HG03439 (cell line): ENCODE data around the gene YEATS4.

Source experiments
- ATAC-seq: cut with Tn5 transposase; IDR thresholded peaks from one replicate; pipeline ENCODE4 v1.9.1; 2021; ENCODE audit warnings: mild to moderate bottlenecking, moderate library complexity; ENCODE audit not compliant: unreplicated experiment

YEATS4 gene

GRCh38 chr12:69388371-69388770, 28.8 kb downstream of the YEATS4 start:
- no peak for ATAC-seq

DNA sequence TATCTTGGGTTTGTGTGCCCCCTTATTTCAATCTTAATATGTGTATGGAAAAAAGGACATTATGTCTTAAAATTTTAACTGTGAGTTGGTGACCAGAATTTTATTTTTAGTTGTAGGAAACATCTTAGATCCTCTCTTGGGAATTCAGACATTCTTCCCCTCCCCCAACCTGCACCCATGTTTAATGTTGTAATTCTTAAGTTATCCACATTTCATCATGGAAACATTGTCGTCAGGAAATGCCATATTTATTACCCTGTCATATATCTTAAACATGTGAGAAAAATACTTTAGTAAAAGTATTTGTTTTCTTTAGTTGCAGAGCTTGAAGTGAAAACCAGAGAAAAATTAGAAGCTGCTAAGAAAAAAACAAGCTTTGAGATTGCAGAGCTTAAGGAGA, 30.3 kb downstream of the YEATS4 start:
- ATAC-seq = no peak

- peak; percentile 73 for ATAC-seq
These were observed 32.8 kb downstream of the YEATS4 start for GRCh38 chr12:69392179-69392928.

DNA sequence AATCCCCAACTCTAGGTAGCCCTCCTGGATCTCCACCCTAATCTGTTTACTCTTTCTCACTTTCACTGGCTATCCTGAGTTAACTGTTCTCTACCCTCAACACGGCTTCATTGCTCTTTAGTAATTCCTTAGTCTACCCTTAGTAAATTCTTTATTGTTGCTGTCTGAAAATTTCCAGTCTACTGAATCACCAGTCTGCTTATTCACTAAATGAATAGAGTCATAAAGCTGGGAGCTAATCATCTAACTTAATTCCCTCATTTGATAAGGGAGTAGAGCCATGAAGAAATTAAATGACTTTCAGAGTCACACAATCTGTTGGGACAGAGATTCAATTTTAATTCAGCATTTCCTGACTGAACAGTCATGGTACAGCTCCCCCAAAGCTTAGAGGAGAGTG, 36.5 kb downstream of the YEATS4 start:
- ATAC-seq = no peak

DNA sequence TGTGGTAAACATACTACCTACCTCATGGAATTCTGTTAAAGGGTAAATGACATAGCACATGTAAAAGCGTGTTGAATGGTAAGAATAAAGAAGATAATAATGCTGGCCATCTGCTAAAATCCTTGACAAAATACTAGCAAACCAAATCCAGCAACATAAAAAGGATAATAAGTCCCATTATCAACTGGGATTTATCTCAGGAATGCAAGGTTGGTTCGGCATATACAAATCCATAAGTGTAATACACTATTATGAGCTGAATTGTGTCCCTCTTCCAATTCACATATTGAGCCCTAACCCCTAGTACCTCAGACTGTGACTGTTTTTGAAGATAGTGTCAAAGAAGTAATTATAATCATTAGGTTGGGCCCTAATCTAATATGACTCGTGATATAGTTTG, 37.4 kb downstream of the YEATS4 start:
- no peak for ATAC-seq

GRCh38 chr12:69397978-69398377, 38.4 kb downstream of the YEATS4 start:
- ATAC-seq = no peak

DNA sequence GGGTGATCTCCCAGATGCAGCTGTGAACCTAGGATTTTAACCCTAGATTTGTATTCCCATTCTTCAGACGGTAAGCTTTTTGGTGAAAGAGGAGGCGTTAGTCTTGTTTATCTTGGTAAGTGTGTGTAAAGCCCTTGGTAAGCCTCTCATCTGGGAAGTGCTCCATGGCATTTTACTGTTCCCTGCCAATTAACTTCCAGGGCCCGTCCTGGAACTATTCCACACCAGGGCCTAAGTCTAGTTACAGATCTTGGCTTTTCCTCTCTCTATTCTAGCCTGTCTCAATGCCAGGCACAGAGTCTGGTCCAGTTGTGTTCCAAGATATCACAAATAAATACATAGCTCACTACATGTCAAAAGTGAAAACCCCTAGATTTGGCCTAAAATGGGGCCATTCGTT, 42.4 kb downstream of the YEATS4 start:
- no peak for ATAC-seq

DNA sequence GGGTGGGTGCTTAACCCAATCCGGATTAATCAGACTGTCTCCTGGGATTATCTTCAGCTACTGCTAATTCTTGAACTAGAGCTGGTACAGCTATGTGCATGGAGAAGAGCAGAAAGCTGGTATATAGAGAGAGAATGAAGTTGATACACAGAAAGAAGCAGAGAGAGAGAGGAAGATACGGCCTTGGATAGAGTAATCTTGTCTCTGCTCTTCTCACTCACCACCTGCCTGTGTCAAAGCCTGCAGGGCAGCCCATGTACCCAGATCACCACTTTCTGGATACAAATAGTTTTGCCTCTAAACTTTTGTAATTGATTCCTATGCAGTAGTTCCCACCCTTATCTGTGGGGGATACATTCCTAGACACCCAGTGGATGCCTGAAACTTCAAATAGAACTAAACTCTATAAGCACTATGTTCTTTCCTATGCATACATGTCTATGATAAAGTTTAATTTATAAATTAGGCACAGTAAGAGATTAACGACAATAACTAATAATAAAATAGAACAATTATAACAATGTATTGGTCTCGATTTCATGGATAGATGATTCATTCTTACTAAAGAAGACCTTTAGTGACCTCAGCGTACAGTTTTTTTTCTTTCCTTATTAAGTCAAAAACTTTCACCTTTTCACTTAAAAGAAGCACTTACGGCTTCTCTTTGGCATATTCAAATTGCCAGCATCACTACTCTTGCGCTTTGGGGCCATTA, 45.5 kb downstream of the YEATS4 start:
- no peak for ATAC-seq

DNA sequence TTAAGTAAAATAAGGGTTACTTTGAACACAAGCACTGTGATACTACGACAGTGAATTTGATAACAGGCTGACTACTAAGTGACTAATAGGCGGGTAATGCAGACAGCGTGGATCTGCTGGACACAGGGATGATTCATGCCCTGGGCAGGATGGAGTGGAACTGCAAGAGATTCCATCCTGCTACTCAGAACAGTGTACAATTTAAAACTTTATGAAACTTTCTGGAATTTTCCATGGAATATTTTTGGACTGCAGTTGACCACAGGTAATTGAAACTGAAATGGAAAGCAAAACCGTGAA, 46.0 kb downstream of the YEATS4 start:
- no peak for ATAC-seq

- no peak for ATAC-seq
These were observed 46.7 kb downstream of the YEATS4 start for GRCh38 chr12:69406217-69406616.

DNA sequence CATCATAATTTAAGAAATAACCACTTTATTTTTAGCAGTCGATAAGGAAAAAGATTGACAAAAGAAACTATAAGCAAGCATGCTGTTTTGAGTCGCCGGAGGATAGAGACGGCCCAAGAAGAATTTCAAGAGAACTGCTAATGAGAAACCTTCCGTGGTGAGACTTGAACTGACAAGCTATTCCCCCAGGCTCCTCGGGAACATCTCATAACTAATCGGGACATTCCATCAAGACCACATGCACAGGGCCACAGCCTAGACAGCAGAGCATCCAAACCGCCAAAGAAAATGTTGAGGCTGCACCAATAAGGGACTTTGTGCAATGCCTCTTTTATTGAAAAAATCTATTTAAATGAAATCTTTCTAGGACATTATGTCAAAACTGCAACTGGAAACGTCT, 51.0 kb downstream of the YEATS4 start:
- no peak for ATAC-seq

GRCh38 chr12:69412655-69413054, 53.1 kb downstream of the YEATS4 start:
- no peak for ATAC-seq

- ATAC-seq = no peak
These were observed 56.1 kb downstream of the YEATS4 start for GRCh38 chr12:69415471-69416275.

GRCh38 chr12:69417231-69417630, 57.7 kb downstream of the YEATS4 start:
- no peak for ATAC-seq

DNA sequence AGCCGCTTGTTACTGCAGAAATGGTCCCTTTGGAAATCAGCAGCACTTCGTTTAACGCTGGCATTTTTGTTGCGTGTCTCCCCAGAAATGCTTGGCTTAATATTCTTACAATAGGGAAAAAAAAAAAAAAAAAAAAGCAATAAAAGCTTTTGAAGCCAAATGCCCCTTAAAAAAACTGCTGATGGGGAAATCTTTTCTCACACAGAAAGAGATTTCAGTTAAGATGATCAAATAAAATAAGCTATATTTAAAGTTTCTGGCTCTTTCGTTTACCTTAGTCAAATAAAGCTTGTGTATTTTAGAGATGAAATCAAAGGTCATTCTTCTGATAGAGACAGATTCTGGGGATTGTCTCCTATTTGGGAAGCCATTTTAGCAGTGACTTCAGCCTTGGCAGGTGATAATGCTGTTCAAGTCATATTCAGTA, 58.2 kb downstream of the YEATS4 start:
- no peak for ATAC-seq

- ATAC-seq = no peak
These were observed 60.2 kb downstream of the YEATS4 start for GRCh38 chr12:69419701-69420100.

DNA sequence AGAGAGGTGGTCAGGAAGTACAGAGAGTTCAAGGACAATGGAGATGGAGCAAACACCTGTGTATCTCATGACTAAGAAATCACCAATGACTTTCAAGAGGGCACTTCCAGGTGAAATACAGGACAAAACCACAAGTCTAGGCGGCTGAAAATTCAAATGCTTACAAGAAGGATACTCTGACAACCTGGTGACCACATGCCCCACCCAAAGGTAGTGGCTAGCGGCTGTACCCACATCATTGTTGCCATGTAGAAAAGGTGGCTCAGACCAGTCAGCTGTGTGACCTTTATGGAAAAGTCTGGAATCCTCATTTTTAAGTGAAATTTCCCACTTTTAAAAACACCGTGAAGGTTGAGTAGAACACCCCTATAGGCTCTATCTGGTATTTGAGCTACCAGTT, 62.0 kb downstream of the YEATS4 start:
- no peak for ATAC-seq

- ATAC-seq = no peak
These were observed 63.7 kb downstream of the YEATS4 start for GRCh38 chr12:69423037-69423905.

GRCh38 chr12:69425417-69425816, 65.9 kb downstream of the YEATS4 start:
- no peak for ATAC-seq

DNA sequence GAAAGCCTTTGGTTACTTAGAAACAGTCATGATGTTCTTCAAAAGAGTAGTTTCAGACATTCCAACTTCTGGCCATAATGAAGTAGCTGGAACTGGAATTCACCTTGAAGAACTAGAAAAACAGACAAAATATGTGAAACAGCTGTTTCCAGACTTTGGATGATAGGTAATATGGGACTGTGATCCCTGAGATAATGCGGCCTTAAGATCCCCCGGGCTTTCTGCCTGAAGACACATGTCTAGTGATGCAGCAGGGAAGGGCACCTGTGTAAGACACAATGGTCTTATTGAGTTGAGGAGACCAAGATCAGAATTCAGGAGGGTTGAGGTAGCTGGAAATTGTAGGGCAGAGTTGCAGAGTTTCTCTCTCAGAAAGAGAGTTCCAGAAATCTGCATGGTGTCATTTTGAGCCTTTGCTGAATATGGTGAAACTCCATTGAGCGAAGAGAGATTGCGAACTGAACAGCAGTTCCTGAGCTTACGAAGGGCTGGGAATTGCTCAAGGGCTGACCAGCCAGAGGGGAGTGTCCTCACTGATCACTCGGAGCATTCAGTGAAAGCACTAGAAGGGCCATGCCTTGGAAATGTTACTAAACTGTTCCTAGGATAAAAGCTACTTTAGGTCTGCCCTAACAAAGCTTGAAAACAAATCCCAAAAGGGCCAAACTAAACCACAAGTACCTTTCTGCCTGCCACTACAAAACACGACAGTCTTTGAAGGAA, 69.0 kb downstream of the YEATS4 start:
- ATAC-seq = no peak
